GM12801 (cell line): ENCODE data around the gene TRMU.

ENCODE experiments used
- CTCF ChIP-seq: IDR thresholded peaks from one replicate; pipeline ENCODE4 v1.5.1; 2011; ENCODE audit warnings: control low read depth; ENCODE audit not compliant: insufficient read length; ENCODE audit errors: extremely low read depth

The TRMU gene

GRCh38 chr22:46381731-46382130 lies 46.2 kb downstream of the TRMU start:
- no peak for TF ChIP-seq CTCF

- no peak for TF ChIP-seq CTCF
Observed at GRCh38 chr22:46382524-46382923, 47.0 kb downstream of the TRMU start.

- no peak for TF ChIP-seq CTCF
Observed at GRCh38 chr22:46386312-46386711, 50.8 kb downstream of the TRMU start.

- no peak for TF ChIP-seq CTCF
Observed at GRCh38 chr22:46387748-46388147, 52.2 kb downstream of the TRMU start.

GRCh38 chr22:46388647-46389046 lies 53.1 kb downstream of the TRMU start:
- TF ChIP-seq CTCF, result no peak

- no peak for TF ChIP-seq CTCF
Observed at GRCh38 chr22:46389081-46389480, 53.6 kb downstream of the TRMU start.

- TF ChIP-seq CTCF, result no peak
Observed at GRCh38 chr22:46390105-46390651, 54.7 kb downstream of the TRMU start.
